Body of pancreas (tissue), 4 donors: ENCODE measurements around the gene C1orf74. TPM values are rescaled to one million over a fixed set of nuclear protein-coding genes. Genes with fewer than 3 reads are reported as not detected.

Experiments
- ATAC-seq: fragments of 150-250 bp; one replicate; pipeline ENCODE4 v1.9.1; 2016
- DNase-seq, 4 donors: peaks; one replicate each; pipeline ENCODE4 v3.0.0-alpha.2; 2019
- H3K27ac ChIP-seq, 4 donors: fragments of 200-600 bp; sonication (generic); 1 replicate in 3 of 4; 2 replicates in 1 of 4; pipeline versions ENCODE4 v1.5.1 to v1.6.1; 2016 to 2019; ENCODE audit warnings: mild to moderate bottlenecking in 1 of 4, mixed read lengths in 1 of 4, moderate library complexity in 1 of 4
- H3K27me3 ChIP-seq, 2 donors: fragments of 200-600 bp; sonication (generic); one replicate each; pipeline ENCODE4 v1.6.0; 2016; ENCODE audit warnings: mild to moderate bottlenecking in 1 of 2
- H3K36me3 ChIP-seq, 2 donors: fragments of 200-600 bp; sonication (generic); replicated peaks in 1 of 2; 2 replicates each; pipeline ENCODE4 v1.5.1; 2016; ENCODE audit warnings: low read depth in 2 of 2; ENCODE audit not compliant: insufficient read depth in 1 of 2
- H3K4me1 ChIP-seq: fragments of 200-600 bp; sonication (generic); one replicate; pipeline ENCODE4 v1.6.0; 2016
- H3K4me3 ChIP-seq, 2 donors: fragments of 200-600 bp; sonication (generic); 1 replicate in 1 of 2; 2 replicates in 1 of 2; pipeline ENCODE4 v1.5.1; 2016 to 2019
- H3K9me3 ChIP-seq, 3 donors: fragments of 200-600 bp; sonication (generic); 1 replicate in 2 of 3; 2 replicates in 1 of 3; pipeline ENCODE4 v1.5.1; 2016
- POLR2A ChIP-seq, 3 donors: fragments of 450-650 bp; IDR thresholded peaks; one replicate each; pipeline ENCODE4 v1.6.1; 2016; ENCODE audit warnings: antibody characterized with exemption in 3 of 3, mild to moderate bottlenecking in 2 of 3
- WGBS, 2 donors: methylation state at CpG; one replicate each; pipeline ENCODE4 v1.1.5; 2017; 5-methylcytosine and 5-hydroxymethylcytosine counted together
- intact Hi-C: fragments of 100-400 bp; cut with DNase I; formaldehyde crosslinking; loops from one replicate; pipeline ENCODE4 v1.15.1; 2023
- total RNA-seq, 2 donors: library from RNA; depleted of rRNA; stranded (reverse); fragments of >200 nt; gene quantifications; one replicate each; pipeline ENCODE4 v1.1.0, GENCODE V29; 2016
- TF ChIP-seq, protein P1 (sequence below), 7 experiments: fragments of 450-650 bp in 4 of 7; fragments of 200-600 bp in 3 of 7; sonication (generic) in 3 of 7; IDR thresholded peaks; one replicate each; pipeline ENCODE4 v1.5.1; 2016 to 2019; ENCODE audit warnings: antibody characterized with exemption in 7 of 7

The C1orf74 gene
- total RNA-seq, 2 donors from 2014 or later, result 0.33 to 1.0 TPM

GRCh38 chr1:209736490-209737117 is 47.8 kb downstream of the C1orf74 start:
- Histone ChIP-seq H3K4me1 (peaks cover 5% of the 10 kb centered on the region), H3K27me3 (no peaks in the 10 kb centered on the region), H3K27ac (no peak overlapping the region), H3K4me3 (no peak overlapping the region), H3K36me3 (no peaks in the 10 kb centered on the region), H3K9me3 (no peaks in the 10 kb centered on the region)
- intact Hi-C loops, result no loop called here
- TF ChIP-seq, protein P1, sequence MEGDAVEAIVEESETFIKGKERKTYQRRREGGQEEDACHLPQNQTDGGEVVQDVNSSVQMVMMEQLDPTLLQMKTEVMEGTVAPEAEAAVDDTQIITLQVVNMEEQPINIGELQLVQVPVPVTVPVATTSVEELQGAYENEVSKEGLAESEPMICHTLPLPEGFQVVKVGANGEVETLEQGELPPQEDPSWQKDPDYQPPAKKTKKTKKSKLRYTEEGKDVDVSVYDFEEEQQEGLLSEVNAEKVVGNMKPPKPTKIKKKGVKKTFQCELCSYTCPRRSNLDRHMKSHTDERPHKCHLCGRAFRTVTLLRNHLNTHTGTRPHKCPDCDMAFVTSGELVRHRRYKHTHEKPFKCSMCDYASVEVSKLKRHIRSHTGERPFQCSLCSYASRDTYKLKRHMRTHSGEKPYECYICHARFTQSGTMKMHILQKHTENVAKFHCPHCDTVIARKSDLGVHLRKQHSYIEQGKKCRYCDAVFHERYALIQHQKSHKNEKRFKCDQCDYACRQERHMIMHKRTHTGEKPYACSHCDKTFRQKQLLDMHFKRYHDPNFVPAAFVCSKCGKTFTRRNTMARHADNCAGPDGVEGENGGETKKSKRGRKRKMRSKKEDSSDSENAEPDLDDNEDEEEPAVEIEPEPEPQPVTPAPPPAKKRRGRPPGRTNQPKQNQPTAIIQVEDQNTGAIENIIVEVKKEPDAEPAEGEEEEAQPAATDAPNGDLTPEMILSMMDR (IDR thresholded peaks at IDR 0.05), result no peak
- TF ChIP-seq POLR2A (IDR thresholded peaks at IDR 0.05), result no peak
- no peak for ATAC-seq
- DNase-seq, result no peak
- 53 to 57% methylated on average over 3 of the region's 3 CpGs for WGBS, 2 donors

- DNase-seq (peak in 1 of 4 donors; percentile 31), ATAC-seq (peak; percentile 30)
- WGBS, 2 donors, result 78 to 85% methylated on average over 3 of the region's 3 CpGs
- no peaks in the 10 kb centered on the region for H3K4me1 ChIP-seq
- no peak for TF ChIP-seq POLR2A (IDR thresholded peaks at IDR 0.05)
- TF ChIP-seq, protein P1 (IDR thresholded peaks at IDR 0.05), result no peak
- H3K9me3 ChIP-seq, result no peaks in the 10 kb centered on the region
- intact Hi-C loops, result no loop called here
- H3K36me3 ChIP-seq, result no peaks in the 10 kb centered on the region
- no peaks in the 10 kb centered on the region for H3K27me3 ChIP-seq
- no peak overlapping the region for H3K4me3 ChIP-seq
- H3K27ac ChIP-seq, result no peak overlapping the region
These were observed 50.8 kb downstream of the C1orf74 start for GRCh38 chr1:209733409-209734192.

- intact Hi-C loops, result no loop called here
- no peaks in the 10 kb centered on the region for H3K4me1 ChIP-seq
- H3K27ac ChIP-seq, result no peak overlapping the region
- WGBS, 2 donors, result 71 to 86% methylated on average over 1 of the region's 1 CpG
- ATAC-seq, result no peak
- no peak overlapping the region for H3K4me3 ChIP-seq
- no peak for TF ChIP-seq POLR2A (IDR thresholded peaks at IDR 0.05)
- TF ChIP-seq, protein P1 (IDR thresholded peaks at IDR 0.05), result no peak
- DNase-seq, result no peak
- no peaks in the 10 kb centered on the region for H3K36me3 ChIP-seq
- H3K9me3 ChIP-seq, result no peaks in the 10 kb centered on the region
- no peaks in the 10 kb centered on the region for H3K27me3 ChIP-seq
These were observed 51.6 kb downstream of the C1orf74 start for GRCh38 chr1:209732725-209733124.

- Histone ChIP-seq H3K9me3 (no peaks in the 10 kb centered on the region), H3K4me3 (no peak overlapping the region), H3K4me1 (no peaks in the 10 kb centered on the region), H3K27ac (no peak overlapping the region), H3K27me3 (no peaks in the 10 kb centered on the region), H3K36me3 (no peaks in the 10 kb centered on the region)
- DNase-seq (no peak), ATAC-seq (no peak)
- TF ChIP-seq, protein P1 (IDR thresholded peaks at IDR 0.05), result no peak
- no peak for TF ChIP-seq POLR2A (IDR thresholded peaks at IDR 0.05)
- intact Hi-C loops, result no loop called here
- 55 to 58% methylated on average over 1 of the region's 1 CpG for WGBS, 2 donors
These were observed 54.9 kb downstream of the C1orf74 start for GRCh38 chr1:209729436-209729835.

Other genes starting within 250 kb of the C1orf74 start
- under 1 TPM in 1 of 2 donors, not detected in 1; 0.33 TPM for gene CAMK1G, start 200.8 kb downstream of the C1orf74 start, total RNA-seq
- 1 to 10 TPM; 5.3 to 7.3 TPM for gene LAMB3, start 132.1 kb downstream of the C1orf74 start, total RNA-seq
- 100 to 1,000 TPM in 1 of 2 donors, 10 to 100 TPM in 1; 59.9 to 221 TPM for gene G0S2, start 109.1 kb downstream of the C1orf74 start, total RNA-seq
- gene HSD11B1, start 79.7 kb downstream of the C1orf74 start, total RNA-seq, result 1 to 10 TPM in 1 of 2 donors, under 1 TPM in 1; 0.66 to 3.6 TPM
- gene TRAF3IP3, start 28.5 kb downstream of the C1orf74 start, total RNA-seq, result 1 to 10 TPM; 3.6 to 4.7 TPM
- 10 to 100 TPM; 13.2 to 20.0 TPM for gene IRF6, start 21.6 kb upstream of the C1orf74 start, total RNA-seq
- 1 to 10 TPM; 2.0 to 5.7 TPM for gene UTP25, start 43.4 kb upstream of the C1orf74 start, total RNA-seq
- gene SYT14, start 153.7 kb upstream of the C1orf74 start, total RNA-seq, result under 1 TPM in 1 of 2 donors, not detected in 1; 0.78 TPM